CD8-positive, alpha-beta memory T cell (primary cell): ENCODE results near the gene TNKS1BP1. TPM values are rescaled to one million over a fixed set of nuclear protein-coding genes. Genes with fewer than 3 reads are reported as not detected.

Experiments used
- CTCF ChIA-PET: fragments of 350-600 bp; sonication (Branson Sonifier 250); formaldehyde crosslinking; loops from one replicate; lab custom pipeline; 2021; ENCODE audit warnings: antibody characterized with exemption; lab: Charles Lee
- POLR2A ChIA-PET: fragments of 350-600 bp; sonication (Branson Sonifier 250); formaldehyde crosslinking; loops from one replicate; lab custom pipeline; 2021; ENCODE audit warnings: antibody characterized with exemption; lab: Charles Lee
- DNase-seq, 5 donors: peaks; one replicate each; pipeline versions ENCODE4 v3.0.0 to v3.0.0-alpha.2; 2020 to 2022; ENCODE audit warnings: mixed read lengths in 1 of 5
- H3K27ac ChIP-seq: one replicate; pipeline ENCODE4 v1.7.0; 2013; ENCODE audit warnings: low read depth, mild to moderate bottlenecking, low read length, moderate library complexity
- H3K27me3 ChIP-seq: 2 replicates; pipeline ENCODE4 v1.7.0; 2013; ENCODE audit warnings: low read length, mild to moderate bottlenecking; ENCODE audit not compliant: insufficient read depth, poor library complexity, severe bottlenecking
- H3K36me3 ChIP-seq: 2 replicates; pipeline ENCODE4 v1.7.0; 2013; ENCODE audit warnings: mild to moderate bottlenecking, low read length, moderate library complexity; ENCODE audit not compliant: insufficient read depth
- H3K4me1 ChIP-seq: 2 replicates; pipeline ENCODE4 v1.7.0; 2013; ENCODE audit warnings: mild to moderate bottlenecking, low read length, moderate library complexity; ENCODE audit not compliant: insufficient read depth
- H3K4me3 ChIP-seq: 2 replicates; pipeline ENCODE4 v1.7.0; 2013; ENCODE audit warnings: mild to moderate bottlenecking, low read length
- H3K9me3 ChIP-seq: 2 replicates; pipeline ENCODE4 v1.7.0; 2013; ENCODE audit warnings: mild to moderate bottlenecking, low read length
- H3K27ac Mint-ChIP-seq, 8 donors: one replicate each; pipeline ENCODE4 v1.8.0; 2020 to 2021; ENCODE audit warnings: mixed read lengths in 8 of 8, mild to moderate bottlenecking in 6 of 8, inconsistent platforms in 3 of 8, moderate library complexity in 3 of 8
- H3K27me3 Mint-ChIP-seq, 2 donors: one replicate each; pipeline ENCODE4 v1.8.0; 2020 to 2021; ENCODE audit warnings: mixed read lengths in 2 of 2, mild to moderate bottlenecking in 1 of 2, moderate library complexity in 1 of 2
- H3K36me3 Mint-ChIP-seq, 3 donors: one replicate each; pipeline ENCODE4 v1.8.0; 2020 to 2021; ENCODE audit warnings: mixed read lengths in 3 of 3, inconsistent platforms in 1 of 3, mild to moderate bottlenecking in 1 of 3
- H3K4me1 Mint-ChIP-seq, 3 donors: one replicate each; pipeline ENCODE4 v1.8.0; 2020 to 2021; ENCODE audit warnings: mixed read lengths in 3 of 3, inconsistent platforms in 1 of 3, mild to moderate bottlenecking in 1 of 3
- H3K4me3 Mint-ChIP-seq, 7 donors: one replicate each; pipeline ENCODE4 v1.8.0; 2020 to 2021; ENCODE audit warnings: mixed read lengths in 7 of 7, mild to moderate bottlenecking in 6 of 7, moderate library complexity in 4 of 7, inconsistent platforms in 2 of 7
- H3K9me3 Mint-ChIP-seq, 5 donors: one replicate each; pipeline ENCODE4 v1.8.0; 2020 to 2022; ENCODE audit warnings: mixed read lengths in 5 of 5, mild to moderate bottlenecking in 3 of 5, moderate library complexity in 2 of 5, inconsistent platforms in 1 of 5
- polyA plus RNA-seq: library from polyadenylated mRNA; unstranded; fragments of 300-500 nt; fragmentation: Illumina TruSeq; gene quantifications from one replicate; pipeline ENCODE4 v1.2.3, GENCODE V29; 2021
- total RNA-seq, 2 experiments: library from RNA; stranded (reverse); gene quantifications; one replicate each; pipeline ENCODE4 v1.2.3, GENCODE V29; 2021

TNKS1BP1 gene
- total and polyA plus RNA-seq, 3 experiments from 2014 or later, result 3.0 to 9.6 (median 8.7) TPM

GRCh38 chr11:57306940-57307565 lies 17.7 kb downstream of the TNKS1BP1 start:
- H3K4me1 ChIP-seq, result peaks cover 7% of the 10 kb centered on the region
- H3K4me3 Mint-ChIP-seq, result no peak overlapping the region
- no peaks in the 10 kb centered on the region for H3K9me3 ChIP-seq
- H3K27ac Mint-ChIP-seq, result no peak overlapping the region
- POLR2A ChIA-PET, result no interaction called here
- H3K27me3 ChIP-seq, result no peaks in the 10 kb centered on the region
- no peaks in the 10 kb centered on the region for H3K9me3 Mint-ChIP-seq
- H3K27ac ChIP-seq, result no peak overlapping the region
- H3K4me1 Mint-ChIP-seq, result peaks cover 3 to 14% (median 7%) of the 10 kb centered on the region in 3 donors
- no peaks in the 10 kb centered on the region for H3K36me3 ChIP-seq
- CTCF ChIA-PET, result interaction anchor here (1.1 kb wide), 1 partner anchor 151 kb away, joined by 3 read pairs; no protein-coding TSS in a partner anchor
- DNase-seq, result no peak
- no peak overlapping the region for H3K4me3 ChIP-seq
- H3K36me3 Mint-ChIP-seq, result peaks cover 0 to 4% (median 0%) of the 10 kb centered on the region in 3 donors
- H3K27me3 Mint-ChIP-seq, result no peaks in the 10 kb centered on the region

- Mint-ChIP-seq H3K36me3 (peaks cover 2 to 11% (median 2%) of the 10 kb centered on the region in 3 donors), H3K4me3 (no peak overlapping the region), H3K4me1 (peaks cover 0 to 7% (median under 1%) of the 10 kb centered on the region in 3 donors), H3K27ac (no peak overlapping the region), H3K27me3 (no peaks in the 10 kb centered on the region), H3K9me3 (peaks cover 0 to under 1% (median 0%) of the 10 kb centered on the region in 5 donors)
- H3K9me3 ChIP-seq, result no peaks in the 10 kb centered on the region
- no peaks in the 10 kb centered on the region for H3K36me3 ChIP-seq
- DNase-seq, result no peak
- no peaks in the 10 kb centered on the region for H3K27me3 ChIP-seq
- ChIA-PET CTCF (no interaction called here), POLR2A (no interaction called here)
- H3K4me1 ChIP-seq, result no peaks in the 10 kb centered on the region
- H3K4me3 ChIP-seq, result no peak overlapping the region
- no peak overlapping the region for H3K27ac ChIP-seq
These were observed 18.4 kb downstream of the TNKS1BP1 start for GRCh38 chr11:57306161-57306876.

DNA sequence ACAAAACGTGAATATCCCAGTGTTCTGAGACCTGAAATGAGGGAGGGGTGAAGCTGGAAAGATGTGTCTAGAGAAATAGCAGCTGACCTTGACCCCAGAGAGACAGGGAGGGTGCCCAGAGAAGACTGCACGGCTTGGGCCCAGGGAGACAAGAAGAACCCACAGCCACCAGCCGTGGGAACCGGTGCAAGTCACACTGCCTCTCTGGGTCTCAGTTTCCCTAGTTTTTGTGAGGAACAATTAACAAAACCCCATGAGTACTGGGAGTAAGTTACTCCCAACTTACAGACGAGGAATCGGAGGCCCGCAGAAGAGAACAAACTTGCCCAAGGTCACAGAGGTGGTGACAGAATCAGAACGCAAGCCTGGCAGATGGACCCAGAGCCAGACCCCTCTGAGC lies 19.2 kb downstream of the TNKS1BP1 start:
- no peaks in the 10 kb centered on the region for H3K27me3 ChIP-seq
- H3K36me3 ChIP-seq, result no peaks in the 10 kb centered on the region
- Mint-ChIP-seq H3K27ac (no peak overlapping the region), H3K36me3 (peaks cover 5 to 19% (median 9%) of the 10 kb centered on the region in 3 donors), H3K27me3 (no peaks in the 10 kb centered on the region), H3K4me3 (no peak overlapping the region), H3K9me3 (peaks cover 0 to 1% (median 0%) of the 10 kb centered on the region in 5 donors), H3K4me1 (peaks cover 0 to under 1% (median 0%) of the 10 kb centered on the region in 3 donors)
- H3K27ac ChIP-seq, result no peak overlapping the region
- DNase-seq, result no peak
- H3K4me1 ChIP-seq, result no peaks in the 10 kb centered on the region
- H3K9me3 ChIP-seq, result no peaks in the 10 kb centered on the region
- H3K4me3 ChIP-seq, result no peak overlapping the region
- CTCF ChIA-PET, result no interaction called here
- POLR2A ChIA-PET, result no interaction called here

- CTCF ChIA-PET, result no interaction called here
- POLR2A ChIA-PET, result no interaction called here
These were observed 20.7 kb downstream of the TNKS1BP1 start for GRCh38 chr11:57303990-57304579.

GRCh38 chr11:57303280-57303989 lies 21.3 kb downstream of the TNKS1BP1 start:
- H3K4me1 Mint-ChIP-seq, result no peaks in the 10 kb centered on the region
- peaks cover 3 to 12% (median 6%) of the 10 kb centered on the region in 5 donors for H3K9me3 Mint-ChIP-seq
- H3K4me3 Mint-ChIP-seq, result no peak overlapping the region
- H3K36me3 Mint-ChIP-seq, result peaks cover 11 to 33% (median 27%) of the 10 kb centered on the region in 3 donors
- Histone ChIP-seq H3K4me1 (no peaks in the 10 kb centered on the region), H3K9me3 (peaks cover 5% of the 10 kb centered on the region), H3K36me3 (no peaks in the 10 kb centered on the region), H3K4me3 (no peak overlapping the region), H3K27me3 (no peaks in the 10 kb centered on the region), H3K27ac (no peak overlapping the region)
- ChIA-PET POLR2A (no interaction called here), CTCF (no interaction called here)
- H3K27me3 Mint-ChIP-seq, result no peaks in the 10 kb centered on the region
- H3K27ac Mint-ChIP-seq, result no peak overlapping the region
- DNase-seq, result no peak

More at GRCh38 chr11:57303990-57304579, 20.7 kb downstream of the TNKS1BP1 start:
- Mint-ChIP-seq H3K9me3 (peaks cover under 1 to 8% (median 6%) of the 10 kb centered on the region in 5 donors), H3K4me3 (no peak overlapping the region), H3K36me3 (peaks cover 11 to 32% (median 20%) of the 10 kb centered on the region in 3 donors), H3K27me3 (no peaks in the 10 kb centered on the region), H3K27ac (no peak overlapping the region), H3K4me1 (no peaks in the 10 kb centered on the region)
- Histone ChIP-seq H3K4me3 (no peak overlapping the region), H3K9me3 (peaks cover 4% of the 10 kb centered on the region), H3K4me1 (no peaks in the 10 kb centered on the region), H3K27ac (no peak overlapping the region), H3K27me3 (no peaks in the 10 kb centered on the region), H3K36me3 (no peaks in the 10 kb centered on the region)
- DNase-seq, result no peak

- peaks cover 5% of the 10 kb centered on the region for H3K9me3 ChIP-seq
- no peak overlapping the region for H3K27ac Mint-ChIP-seq
- peaks cover 11 to 34% (median 34%) of the 10 kb centered on the region in 3 donors for H3K36me3 Mint-ChIP-seq
- H3K36me3 ChIP-seq, result no peaks in the 10 kb centered on the region
- no peaks in the 10 kb centered on the region for H3K4me1 Mint-ChIP-seq
- no peak overlapping the region for H3K4me3 ChIP-seq
- no peak overlapping the region for H3K4me3 Mint-ChIP-seq
- H3K9me3 Mint-ChIP-seq, result peaks cover 3 to 14% (median 6%) of the 10 kb centered on the region in 5 donors
- ChIA-PET POLR2A (no interaction called here), CTCF (no interaction called here)
- H3K4me1 ChIP-seq, result no peaks in the 10 kb centered on the region
- no peaks in the 10 kb centered on the region for H3K27me3 Mint-ChIP-seq
- no peak for DNase-seq
- no peaks in the 10 kb centered on the region for H3K27me3 ChIP-seq
- H3K27ac ChIP-seq, result no peak overlapping the region
These were observed 22.3 kb downstream of the TNKS1BP1 start for GRCh38 chr11:57302489-57302888.

- Histone ChIP-seq H3K4me1 (no peaks in the 10 kb centered on the region), H3K27me3 (no peaks in the 10 kb centered on the region), H3K9me3 (peaks cover 5% of the 10 kb centered on the region), H3K36me3 (no peaks in the 10 kb centered on the region), H3K27ac (no peak overlapping the region), H3K4me3 (no peak overlapping the region)
- peaks cover 11 to 37% (median 34%) of the 10 kb centered on the region in 3 donors for H3K36me3 Mint-ChIP-seq
- no peak for DNase-seq
- POLR2A ChIA-PET, result no interaction called here
- H3K9me3 Mint-ChIP-seq, result peaks cover 3 to 14% (median 6%) of the 10 kb centered on the region in 5 donors
- no peaks in the 10 kb centered on the region for H3K4me1 Mint-ChIP-seq
- no peaks in the 10 kb centered on the region for H3K27me3 Mint-ChIP-seq
- H3K4me3 Mint-ChIP-seq, result peak overlapping the region in 1 of 7 donors; percentile 65
- H3K27ac Mint-ChIP-seq, result peak overlapping the region in 1 of 8 donors; percentile 24
- CTCF ChIA-PET, result no interaction called here
These were observed 22.9 kb downstream of the TNKS1BP1 start for GRCh38 chr11:57301711-57302423.
